GM19238 (cell line): ENCODE data around the gene TSPAN1.

Experiments used
- DNase-seq: peaks from one replicate; pipeline ENCODE4 v3.0.0; 2011; ENCODE audit warnings: low spot score; ENCODE audit not compliant: insufficient read length

Gene TSPAN1, protein sequence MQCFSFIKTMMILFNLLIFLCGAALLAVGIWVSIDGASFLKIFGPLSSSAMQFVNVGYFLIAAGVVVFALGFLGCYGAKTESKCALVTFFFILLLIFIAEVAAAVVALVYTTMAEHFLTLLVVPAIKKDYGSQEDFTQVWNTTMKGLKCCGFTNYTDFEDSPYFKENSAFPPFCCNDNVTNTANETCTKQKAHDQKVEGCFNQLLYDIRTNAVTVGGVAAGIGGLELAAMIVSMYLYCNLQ

DNA sequence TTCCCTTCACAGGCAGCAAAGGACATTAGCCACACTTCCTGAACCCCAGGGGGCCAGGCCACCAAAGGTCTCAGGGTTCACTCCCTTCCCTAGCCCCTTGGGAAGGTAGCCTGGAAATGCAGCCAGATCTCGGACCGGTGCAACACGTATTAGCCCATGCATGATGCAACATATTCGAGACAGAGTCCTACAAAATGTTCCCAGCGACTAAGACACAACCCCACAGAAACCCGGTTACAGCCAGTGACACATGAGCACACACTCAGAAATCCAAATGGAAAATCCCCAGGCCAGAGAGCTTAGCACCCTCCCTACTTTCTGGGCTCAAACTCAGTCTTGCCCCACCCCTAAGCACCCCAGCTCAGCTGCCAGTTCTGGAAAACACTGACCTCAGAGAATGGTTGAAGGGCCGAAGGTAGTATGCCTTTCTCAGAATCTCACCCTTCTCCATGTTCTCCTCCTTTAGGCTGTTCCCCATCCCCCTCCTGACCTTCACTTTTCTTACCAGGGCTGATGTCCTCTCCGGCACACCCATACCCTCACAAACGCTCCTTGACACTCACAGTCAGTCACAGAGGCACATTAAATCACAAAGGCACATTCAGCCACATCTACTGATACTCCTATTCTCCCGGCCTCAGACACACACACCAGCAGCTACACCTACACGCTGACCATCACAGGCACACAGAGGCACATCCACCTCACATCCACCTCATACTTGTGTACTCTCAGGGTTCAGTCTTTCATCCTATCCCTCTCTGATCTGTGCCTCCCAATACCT lies at the start of gene TSPAN1:
Gene TSPAN1, plus strand, starts transcription at position 640 of the 784 bp plus-strand sequence. CDS start 6,021 bp downstream, outside the sequence.
- no peak for DNase-seq

DNA sequence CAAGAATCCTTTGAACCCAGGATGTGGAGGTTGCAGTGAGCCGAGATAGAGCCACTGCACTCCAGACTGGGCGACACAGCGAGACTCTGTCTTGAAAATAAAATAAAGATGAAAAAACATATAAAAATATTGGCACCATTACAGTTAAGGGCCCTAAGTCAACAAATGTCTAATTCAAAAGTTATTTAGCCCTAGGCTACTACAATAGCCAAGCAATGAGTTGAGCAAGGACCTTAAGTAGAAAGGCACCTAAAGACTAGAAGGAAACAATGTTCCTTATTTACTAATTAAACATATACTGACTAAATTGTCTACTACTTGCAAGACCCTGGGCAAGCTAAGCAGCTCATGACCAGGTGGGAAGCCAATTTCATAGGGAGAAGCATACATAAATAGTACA lies 46.5 kb upstream of the TSPAN1 start:
- no peak for DNase-seq

DNA sequence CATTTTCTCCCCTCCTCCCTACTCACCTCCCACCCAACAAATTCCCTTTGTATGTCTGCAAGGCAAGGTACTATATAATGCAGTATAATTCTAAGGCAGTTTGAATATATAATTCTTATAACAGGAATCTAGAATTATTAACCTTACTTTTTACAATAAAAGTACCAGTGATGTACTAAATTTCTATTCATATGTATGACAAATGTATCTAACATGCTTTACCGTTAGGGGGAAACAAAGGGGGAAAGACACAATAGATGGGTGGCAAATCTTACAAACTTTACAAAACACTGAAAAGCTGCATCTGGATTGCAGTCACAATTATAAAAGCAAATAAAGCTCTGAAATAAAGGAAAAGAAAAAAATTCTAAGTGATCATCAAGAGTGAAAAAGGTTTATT lies 44.8 kb upstream of the TSPAN1 start:
- DNase-seq = no peak

DNA sequence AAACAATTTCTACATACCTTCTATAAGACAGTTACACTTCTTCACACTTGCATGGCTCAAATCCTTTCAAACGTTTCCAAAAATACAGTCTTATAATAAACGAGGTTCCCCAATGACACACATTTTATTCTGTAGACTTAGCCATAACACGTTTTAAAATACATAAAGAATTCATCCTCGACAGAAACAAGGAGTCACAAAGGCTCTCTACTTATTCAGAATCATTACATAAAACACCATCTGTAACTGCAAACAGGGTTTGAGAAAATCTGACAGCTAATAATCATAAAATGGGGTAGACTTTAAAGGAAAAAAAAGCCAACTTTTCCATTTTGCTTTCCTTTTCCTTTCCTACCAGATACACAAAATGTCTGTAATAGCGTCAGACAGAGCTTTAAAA lies 44.3 kb upstream of the TSPAN1 start:
- no peak for DNase-seq

DNA sequence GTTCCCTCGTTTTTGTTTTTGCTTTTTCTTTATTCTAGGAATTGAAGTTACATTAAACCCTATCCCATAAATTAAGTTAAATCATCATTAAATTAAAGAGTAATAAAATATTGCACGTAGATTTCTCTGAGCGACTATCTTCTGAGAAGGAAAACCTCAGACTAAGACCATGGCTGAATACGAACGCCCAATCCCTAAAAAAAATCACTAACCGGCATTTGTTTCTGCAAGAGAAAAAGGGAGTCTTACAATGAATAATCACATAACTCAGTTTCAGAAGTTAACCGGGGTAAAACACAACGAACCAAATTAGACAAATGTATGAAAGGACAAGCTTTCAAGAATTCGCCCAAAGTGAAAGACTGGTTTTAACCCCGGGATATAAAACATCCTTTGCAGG lies 43.8 kb upstream of the TSPAN1 start:
- DNase-seq = no peak

DNA sequence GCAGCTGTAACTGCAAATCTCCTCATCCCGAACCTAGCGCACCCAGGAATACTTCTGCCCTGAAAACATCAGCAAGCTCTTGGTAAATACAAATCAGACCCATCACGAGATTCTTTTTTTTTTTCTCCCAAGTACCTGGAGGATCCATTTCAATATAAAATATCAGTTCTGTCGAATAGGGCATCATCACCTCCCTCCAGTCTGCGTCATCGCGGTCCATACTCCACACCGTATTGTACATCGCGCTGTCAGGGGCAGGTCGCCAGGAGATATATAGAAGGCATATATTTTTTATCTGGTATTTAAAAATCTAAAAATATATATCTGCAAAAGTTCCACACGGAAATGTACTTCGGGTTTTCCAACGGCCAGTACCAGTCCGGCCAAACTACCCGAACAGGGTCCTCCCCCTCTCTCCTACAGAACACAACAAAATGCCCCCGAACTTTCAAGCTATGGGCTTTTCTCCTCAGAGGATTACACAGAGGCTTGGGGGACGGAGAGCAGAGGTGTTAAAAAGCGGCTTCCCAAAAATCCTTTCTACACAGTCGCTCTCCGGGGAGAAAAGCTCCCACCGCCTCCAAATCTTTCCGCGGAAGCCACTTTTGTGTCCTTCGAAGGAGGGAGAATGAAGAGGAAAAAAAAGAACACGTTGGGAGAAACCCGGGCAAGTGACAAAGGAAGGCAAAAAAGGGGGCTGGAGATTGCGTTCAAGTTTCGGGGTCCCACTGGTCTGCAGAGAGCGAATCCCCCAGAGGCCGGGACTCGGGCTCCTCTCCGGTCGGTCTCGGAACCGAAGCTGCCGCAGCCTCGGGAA lies 43.0 kb upstream of the TSPAN1 start:
- no peak for DNase-seq

DNA sequence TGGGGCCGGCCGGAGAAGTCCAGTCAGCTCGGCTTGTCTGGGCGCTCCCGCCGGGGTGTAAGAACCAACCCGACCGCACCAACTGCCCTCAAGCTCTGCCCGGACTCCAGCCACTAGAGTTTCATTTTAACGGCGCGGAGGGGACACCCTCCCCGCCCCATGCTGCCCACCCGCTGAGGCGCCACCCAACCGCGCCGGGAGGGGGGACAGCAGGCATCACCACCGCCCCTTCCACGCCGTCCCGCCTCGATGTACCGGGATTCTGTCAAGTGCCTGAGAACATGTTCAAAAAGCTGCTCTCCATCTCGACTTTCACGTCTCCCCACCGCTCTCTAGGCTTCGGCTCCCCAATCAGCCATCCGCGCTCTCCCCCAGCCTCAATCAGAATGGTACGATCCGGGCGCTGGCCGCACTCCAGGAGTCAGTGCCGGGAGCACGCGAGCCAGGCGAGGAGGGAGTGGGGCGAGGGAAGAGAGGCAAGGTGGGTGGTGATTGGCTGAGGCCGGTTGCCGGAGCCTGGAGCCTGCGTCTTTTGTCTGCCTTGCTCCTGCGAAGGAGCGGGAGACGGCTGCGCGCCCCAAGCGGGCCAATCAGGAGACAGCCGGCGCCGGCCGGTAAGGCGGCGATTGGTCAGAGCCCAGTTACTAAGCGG lies 42.2 kb upstream of the TSPAN1 start, which contains the start of gene PIK3R3:
Gene PIK3R3, minus strand, starts transcription at position 101 of the 652 bp plus-strand sequence. CDS start 677 bp downstream, outside the sequence.
- peak; percentile 91 for DNase-seq

DNA sequence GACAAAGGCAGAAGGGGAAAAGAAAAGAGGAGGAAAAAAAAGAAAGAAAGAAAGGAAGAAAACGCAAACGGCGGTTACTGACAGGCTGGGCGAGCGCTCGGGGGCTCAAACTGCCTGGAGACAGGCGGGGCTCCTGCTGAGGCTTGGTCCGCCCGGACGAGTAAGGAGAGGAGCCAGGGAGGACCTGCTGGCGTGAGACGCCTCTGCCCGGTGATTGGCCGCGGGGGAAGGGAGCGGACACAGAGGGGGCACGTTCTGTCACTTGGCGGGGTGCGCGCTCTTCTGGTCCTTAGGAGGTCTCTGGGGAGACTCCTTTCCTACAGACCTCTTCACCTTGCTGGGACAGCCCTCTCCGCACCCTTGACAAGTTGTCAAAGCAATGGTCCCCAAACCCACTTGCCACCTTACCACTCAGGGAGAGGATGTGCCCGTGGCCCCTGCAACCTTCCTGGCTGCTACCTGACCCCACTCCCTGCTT lies 41.7 kb upstream of the TSPAN1 start:
- DNase-seq = peak; percentile 68

DNA sequence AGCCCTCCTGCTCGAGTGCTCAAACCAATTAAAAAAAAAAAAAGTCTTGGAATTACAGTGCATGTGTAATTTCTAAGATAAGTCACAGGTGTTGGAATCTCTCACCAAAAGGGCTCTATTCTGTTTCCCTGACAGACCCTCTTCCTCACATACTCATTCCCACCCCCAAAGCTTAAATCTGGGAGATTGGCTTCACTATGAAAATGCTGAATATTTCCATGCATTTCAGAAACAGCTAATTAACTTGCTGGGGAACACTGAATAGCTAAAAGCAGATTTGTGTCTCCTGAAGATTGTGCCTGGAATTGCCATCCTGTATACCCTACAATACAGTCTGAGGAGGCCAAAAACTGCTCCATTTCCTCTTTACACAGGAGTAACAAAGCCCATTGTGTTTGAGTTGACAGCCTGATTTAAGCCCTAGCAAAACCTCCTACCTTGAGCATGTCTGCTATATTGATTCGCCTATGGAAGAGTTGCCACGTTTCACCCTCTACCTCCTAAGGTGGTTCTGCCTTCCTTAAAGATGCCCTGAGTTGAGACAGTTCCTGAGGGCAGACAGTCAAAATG lies 41.0 kb upstream of the TSPAN1 start:
- DNase-seq = no peak

DNA sequence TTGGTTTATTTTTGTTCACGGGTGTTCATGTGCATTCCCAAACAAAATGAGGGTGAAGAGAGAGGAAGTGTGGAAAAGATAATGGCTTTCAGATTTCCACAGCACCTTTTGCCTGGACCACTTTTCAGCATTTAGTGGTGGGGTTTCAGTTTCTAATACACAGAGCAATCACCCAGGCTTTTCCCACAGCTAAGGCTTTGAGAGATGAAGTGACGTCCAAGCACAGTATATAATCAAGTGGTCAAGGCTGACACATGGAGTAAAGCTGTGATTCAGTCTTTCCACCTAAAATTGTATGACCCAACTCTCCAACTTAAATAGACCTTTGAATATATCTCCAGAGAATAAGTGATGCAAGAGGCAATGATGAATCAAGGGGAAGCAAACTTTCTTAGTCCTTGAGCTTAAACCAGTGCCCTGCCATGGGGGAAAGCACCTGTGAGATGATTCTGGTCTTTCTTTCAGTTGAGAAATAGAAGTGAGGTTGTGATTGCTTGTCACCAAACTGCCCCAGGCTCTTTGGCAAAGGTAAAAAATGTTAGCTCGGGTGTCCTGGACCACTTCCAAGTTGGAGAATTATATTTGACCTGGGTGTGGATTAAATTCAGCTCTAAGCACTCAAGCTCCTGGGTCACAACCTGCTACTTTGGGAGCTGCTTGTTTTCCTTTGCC lies 40.1 kb upstream of the TSPAN1 start:
- peak; percentile 19 for DNase-seq

DNA sequence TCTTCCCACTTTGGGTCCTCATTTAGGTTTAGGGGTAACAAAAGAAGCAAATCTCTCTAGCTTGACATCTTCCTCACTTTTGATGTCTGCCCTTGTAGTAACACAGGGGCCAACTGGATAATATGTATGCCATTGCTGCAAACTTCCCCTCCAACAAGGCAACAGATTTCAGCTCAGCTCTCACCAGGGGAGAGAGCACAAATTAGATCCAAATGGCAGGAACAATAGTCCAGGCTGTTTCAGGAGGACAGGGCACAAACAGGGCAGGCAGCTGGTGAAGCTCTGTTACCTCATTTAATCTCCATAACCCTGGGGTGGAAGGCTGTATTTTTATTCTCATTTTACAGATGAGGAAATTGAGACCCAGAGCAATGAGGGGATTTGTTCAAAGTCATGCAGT lies 38.2 kb upstream of the TSPAN1 start:
- no peak for DNase-seq

DNA sequence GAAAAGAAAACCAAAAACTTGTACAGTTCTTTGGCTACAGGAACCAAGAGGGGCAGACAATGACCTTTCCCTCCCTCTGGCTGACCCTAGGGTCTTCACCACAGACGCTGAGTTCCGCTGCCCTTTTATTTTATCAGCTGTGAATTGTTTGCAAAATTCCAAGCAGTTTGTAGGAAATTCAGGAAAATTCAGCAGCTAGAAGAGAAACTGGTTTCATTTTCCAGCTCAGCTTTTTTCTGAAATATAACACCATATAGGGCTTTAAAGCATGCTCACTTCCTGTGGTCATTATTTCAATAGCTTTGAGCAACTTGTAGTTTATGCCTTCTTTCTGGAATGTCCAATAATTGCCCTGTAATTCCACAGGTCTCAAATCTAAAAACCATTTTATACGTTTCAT lies 37.0 kb upstream of the TSPAN1 start:
- DNase-seq = no peak

DNA sequence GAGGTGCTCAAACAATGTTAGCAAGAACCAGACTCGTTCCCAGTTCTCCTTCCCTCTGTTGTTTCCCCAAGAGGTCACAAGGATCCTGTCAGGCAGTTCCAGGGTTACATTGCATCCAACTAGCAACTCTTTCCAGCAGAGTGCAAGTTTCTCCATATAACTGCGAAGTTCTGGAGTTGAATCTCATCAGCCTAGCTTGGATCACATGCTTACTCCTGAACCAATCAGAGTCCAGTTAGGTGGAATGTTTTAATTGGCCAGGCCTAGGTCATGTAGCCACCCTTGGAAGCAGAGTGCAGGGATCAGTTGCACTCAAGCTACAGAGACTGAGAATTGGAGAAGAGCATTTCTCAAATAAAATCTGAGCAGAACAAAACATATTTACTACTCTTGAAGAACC lies 26.6 kb upstream of the TSPAN1 start:
- DNase-seq = no peak

DNA sequence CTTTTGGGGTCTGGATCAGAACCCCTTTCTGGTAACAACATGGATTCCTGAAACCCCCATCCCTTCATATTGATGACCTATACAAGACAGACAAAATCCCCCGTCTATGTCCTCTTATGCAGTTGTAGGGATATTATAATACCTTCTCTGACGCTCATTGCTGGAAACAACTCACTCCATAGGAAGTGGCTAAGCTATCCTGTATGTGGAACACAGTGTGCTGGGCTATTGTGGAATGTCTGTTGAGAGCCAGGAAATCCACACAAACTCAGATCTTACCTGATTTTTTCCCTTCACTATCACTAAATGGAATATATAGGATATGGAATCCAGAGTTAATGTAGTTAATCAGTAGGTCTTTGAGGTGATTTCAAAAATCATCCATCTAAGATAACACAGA lies 24.8 kb upstream of the TSPAN1 start:
- DNase-seq = no peak

DNA sequence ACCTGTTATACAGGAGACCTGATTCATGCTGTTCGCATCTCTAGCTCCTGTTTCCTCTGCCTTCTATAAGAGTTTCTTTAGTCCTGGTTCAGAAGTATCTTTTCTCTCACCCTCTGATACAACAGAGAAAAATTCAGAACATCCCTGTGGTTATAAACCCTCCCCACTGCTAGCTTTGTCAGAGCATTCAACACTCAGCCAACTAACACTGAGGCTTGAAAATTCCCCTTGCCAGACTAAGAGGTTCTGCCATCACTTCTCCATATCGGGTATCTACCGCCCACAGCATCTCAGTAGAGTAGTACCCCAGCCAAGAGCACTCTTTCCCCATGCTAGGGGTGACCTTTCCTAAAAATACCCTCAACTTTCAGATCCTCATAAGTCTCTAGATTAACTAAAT lies 22.9 kb upstream of the TSPAN1 start:
- DNase-seq = no peak

DNA sequence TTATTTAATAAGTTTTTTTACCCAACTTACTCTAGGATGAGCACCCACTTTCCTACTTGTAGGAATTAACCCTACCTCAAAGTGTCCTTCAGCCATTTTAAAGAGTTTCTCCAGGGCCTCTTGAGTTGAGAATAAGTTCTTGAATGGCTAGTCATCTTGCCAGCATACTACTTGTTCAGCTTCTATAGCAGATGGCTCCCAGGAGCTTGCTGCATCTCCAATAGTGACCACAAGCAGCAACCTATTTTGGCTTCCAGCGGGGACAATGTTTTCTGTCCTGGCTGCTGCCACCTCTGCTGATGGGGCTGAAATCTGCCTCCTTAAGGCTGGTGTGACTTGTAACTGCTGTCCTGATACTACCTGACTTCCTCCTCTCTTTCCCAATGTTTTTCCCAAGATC lies 21.7 kb upstream of the TSPAN1 start:
- DNase-seq = no peak

DNA sequence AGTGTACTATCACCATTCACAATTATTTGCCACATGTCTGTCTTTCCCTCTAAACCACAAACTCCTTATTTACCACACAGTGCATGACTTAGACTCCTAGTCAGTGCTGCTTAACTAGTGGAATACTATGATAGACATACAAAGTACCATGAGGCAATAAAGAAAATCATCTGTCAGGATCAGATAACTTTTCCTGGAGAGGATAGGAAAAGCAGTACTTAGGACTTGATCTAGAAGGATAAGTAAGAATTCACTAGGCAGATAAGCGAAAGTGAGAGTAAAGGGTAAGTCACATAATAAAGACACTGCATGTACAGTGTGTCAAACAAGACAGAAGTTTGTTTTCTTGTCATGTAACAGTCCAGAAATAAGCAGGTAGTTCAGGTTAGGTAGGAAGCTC lies 21.2 kb upstream of the TSPAN1 start:
- no peak for DNase-seq

DNA sequence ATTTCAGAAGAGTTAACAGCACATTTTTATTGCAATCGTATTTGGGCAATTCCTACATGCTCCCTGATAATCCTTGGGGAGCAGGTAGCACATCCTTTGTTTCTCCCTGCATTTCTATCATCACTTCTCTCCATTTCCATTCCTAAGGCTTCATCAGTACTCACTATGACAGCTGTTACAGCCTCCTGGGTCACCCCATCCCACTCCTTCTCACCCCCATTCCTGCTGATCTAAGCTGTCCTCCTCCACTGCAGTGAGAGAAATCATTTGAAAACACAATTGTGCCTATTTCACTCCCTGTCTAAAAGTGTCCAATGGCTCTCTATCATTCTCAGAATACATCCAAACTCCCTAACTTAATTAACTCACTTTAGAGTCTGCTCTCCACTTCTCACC lies 17.0 kb upstream of the TSPAN1 start:
- DNase-seq = no peak

DNA sequence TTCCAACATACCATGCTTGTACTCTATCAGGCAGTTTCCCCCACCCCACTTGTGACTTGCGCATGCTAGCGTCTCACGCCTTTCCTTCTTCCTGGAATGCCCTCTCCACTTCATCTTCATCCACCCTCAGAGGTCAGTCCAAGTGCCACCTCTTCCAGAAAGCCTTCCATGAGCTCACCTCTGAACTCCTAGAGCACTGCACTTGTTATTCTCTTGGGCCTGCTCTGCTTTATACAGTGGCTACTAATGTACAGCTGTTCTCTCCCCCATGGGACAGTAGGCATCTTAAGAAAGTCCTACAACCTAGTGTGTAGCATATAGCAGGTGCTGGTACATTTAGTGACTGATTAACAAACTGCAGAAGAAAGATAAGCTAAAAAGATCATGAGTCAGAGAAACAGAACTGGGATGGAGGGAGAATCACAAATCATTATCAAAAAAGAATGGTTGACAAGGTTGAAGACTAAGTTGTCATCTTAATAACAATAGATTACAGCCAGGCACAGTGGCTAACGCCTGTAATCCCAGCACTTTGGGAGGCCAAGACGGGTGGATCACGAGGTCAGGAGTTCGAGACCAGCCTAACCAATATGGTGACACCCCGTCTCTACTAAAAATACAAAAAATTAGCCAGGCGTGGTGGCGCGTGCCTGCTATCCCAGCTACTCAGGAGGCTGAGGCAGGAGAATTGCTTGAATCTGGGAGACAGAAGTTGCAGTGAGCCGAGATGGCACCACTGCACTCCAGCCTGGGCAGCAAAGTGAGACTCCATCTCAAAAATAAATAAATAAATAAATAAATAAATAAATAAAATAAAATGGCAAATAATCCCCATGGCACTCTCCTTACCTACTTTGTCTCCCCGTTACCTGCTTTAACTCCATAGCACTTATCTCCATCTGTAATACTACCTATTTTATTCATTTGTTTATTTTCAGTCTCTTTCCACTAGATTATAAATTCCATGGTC lies 16.3 kb upstream of the TSPAN1 start:
- no peak for DNase-seq
